GM19438 (cell line): Measurements from ENCODE around the gene CDK14.
"Not testable (repeated sequence)": the region's sequence is repeated elsewhere in the genome, so short reads cannot be mapped to it uniquely, and the experiment has no call there.

Source experiments
- ATAC-seq: cut with Tn5 transposase; IDR thresholded peaks from one replicate; pipeline ENCODE4 v1.9.1; 2021; ENCODE audit warnings: low read depth; ENCODE audit not compliant: unreplicated experiment

Gene CDK14

DNA sequence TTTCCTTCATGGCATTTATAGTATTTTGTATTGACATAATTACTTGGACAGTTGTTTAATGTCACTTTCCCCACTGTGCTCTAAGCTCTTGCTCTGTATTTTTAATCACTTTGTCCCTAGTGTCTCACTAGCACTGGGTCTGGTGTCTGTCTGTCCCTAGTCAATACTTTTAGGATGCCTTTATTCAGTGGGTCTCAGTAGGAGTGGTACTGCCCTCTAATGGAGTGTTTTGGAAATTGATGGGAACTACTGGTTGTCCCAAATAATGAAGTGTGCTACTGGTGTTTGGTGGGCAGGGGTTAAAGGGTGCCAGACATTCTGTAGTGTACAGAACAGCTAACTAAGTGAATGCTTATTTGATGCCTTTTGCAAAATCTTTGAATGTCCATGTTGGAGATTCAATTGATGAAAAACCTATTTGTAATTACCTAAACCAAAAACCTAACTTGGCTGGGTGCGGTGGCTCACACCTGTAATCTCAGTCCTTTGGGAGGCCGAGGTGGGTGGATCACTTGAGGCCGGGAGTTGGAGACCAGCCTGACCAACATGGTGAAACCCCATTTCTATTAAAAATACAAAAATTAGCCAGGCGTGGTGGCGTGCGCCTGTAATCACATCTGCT is 33.3 kb downstream of the CDK14 start:
- peak; percentile 80 for ATAC-seq

DNA sequence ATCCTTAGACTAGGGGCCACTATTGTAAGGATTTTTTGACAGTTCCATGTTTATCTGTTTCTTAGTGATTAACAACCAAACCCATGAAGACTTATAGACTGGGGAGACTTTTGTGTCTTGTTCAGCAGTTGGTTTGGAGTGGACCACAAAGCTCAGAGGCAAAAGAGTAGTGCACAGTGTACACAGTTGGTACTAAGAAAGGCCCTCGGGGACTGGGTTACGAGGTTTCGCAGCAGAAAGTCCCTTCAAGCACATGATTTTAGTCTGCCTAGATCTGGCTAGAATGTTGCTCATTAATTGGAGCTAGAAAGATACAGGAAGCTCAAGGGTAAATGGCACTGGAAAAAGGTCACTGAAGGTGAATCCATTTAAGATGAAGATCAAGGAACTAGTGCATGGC is 35.4 kb downstream of the CDK14 start:
- ATAC-seq: no peak

DNA sequence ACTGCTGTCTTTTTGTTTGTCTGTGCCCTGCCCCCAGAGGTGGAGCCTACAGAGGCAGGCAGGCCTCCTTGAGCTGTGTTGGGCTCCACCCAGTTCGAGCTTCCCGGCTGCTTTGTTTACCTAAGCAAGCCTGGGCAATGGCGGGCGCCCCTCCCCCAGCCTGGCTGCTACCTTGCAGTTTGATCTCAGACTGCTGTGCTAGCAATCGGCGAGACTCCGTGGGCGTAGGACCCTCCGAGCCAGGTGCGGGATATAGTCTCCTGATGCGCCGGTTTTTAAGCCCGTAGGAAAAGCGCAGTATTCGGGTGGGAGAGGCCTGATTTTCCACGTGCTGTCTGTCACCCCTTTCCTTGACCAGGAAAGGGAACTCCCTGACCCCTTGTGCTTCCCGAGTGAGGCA is 43.6 kb downstream of the CDK14 start:
- ATAC-seq: not testable (repeated sequence)

DNA sequence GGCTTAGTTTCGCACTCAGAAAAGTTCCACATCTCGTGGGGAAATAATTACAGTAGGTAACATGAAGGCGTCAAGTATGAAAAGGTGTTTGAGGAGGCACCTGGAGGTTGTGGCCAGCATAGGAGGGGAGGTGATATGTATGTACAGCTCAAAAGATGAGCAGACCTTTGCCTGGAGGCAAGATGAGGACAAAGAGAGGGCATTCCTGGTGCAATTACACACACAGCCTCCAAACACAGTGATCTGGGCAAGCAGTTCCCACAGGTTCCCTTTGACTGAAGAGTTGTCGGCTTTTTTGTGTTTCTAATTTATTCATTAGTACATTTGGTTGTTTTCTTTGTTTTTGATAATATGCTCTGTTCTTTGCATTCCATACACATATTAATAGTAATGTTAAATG is 46.9 kb downstream of the CDK14 start:
- no peak for ATAC-seq

DNA sequence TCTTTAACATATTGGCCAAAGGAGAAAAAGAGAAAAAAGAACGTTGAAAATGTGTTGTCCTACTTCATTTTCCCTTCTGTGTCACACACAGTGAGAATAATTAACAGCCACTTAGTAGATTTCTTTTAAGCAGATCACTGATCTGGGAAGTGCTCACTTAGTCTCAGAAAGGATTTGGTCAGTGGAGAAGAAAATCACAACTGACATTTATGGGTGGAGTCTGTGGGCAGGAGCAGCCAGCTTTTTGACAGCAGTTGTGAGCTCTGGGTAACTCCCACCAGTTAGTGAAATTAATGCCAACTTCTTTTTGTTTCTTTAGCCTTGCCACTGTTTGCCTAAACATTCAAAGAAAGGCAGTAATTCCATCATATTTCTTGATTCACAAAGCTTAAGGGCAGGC is 49.7 kb downstream of the CDK14 start:
- ATAC-seq: no peak

DNA sequence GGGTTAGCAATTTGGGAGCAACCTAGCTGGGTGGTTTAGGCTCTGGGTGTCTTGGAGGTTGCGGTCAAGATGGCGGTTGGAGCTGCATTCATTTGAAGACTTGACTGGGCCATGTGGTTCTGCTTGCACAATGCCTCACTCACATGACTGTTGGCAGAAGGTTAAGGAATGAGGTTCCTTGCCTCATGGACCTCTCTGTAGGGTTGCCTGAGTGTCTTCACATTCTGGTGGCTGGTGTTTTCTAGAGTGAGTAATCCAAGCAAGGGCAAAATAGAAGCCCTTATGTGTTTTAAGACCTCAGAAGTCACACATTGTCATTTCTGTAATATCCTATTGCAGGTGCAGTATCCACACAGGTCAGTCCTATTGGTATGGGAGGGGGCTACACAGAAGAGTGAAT is 52.0 kb downstream of the CDK14 start:
- ATAC-seq: no peak

DNA sequence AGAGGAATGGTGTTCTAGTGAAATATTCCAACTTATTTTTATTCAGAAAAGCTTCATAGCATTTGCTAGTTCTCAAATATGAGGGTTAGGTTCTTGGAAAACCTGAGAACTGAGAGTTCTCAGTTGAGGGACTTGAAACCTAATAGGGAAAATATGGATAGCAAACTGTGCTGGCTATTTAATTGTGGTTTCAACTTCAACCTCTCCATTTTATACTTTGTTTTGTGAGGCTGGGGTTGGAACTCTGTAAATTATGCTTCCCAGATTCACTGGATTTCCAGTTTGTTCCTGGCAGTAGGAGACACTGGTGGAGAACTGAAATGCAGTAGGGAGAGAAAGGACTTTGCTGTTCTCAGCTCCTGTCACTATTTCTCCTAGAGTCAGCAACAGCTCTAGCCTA is 52.7 kb downstream of the CDK14 start:
- ATAC-seq: no peak

DNA sequence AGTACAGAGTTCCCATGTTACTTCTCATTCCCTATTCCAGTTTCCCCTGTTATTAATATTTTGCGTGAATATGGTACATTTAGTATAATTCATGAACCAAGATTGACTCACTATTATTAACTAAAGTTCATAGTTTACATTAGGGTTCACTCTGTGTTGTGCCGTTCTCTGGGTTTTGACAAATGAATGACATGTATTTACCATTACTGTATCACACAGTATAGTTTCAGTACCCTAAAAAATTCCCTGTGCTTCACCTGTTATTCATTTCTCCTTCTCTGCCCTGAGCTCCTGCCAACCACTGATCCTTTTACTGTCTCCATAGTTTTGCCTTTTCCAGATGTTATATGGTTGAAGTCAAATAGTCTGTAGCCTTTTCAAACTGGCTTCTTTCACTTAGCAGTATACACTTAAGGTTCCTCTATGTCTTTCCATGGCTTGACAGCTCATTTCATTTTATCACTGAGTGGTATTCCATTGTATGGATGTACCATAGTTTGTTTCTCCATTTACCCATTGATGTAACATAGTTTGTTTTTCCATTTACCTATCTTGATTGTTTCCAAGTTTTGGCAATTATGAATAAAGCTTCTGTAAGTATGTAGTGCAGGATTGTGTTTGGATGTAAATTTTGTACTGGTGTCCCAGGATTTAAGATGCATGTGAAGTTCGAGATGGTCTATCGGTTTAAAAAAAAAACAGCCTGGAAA is 58.8 kb downstream of the CDK14 start:
- no peak for ATAC-seq

DNA sequence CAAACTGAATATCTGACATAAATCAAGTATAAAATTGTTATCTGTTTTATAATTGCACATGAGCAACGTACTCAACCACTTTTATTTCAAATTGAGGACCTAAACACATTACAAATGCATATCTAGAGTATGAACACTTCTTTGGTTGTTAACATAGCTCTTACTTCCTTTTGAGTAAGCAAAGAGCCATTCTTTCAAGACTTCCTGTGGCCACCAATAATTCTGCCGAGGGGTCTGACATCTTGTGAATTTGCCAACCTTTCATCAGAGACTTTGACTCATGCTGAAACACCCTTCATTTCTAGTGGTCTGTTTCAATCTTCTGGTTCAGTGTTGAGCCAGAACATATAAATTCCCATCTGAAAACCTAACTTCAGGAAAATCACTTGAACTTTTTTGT is 59.4 kb downstream of the CDK14 start:
- no peak for ATAC-seq

DNA sequence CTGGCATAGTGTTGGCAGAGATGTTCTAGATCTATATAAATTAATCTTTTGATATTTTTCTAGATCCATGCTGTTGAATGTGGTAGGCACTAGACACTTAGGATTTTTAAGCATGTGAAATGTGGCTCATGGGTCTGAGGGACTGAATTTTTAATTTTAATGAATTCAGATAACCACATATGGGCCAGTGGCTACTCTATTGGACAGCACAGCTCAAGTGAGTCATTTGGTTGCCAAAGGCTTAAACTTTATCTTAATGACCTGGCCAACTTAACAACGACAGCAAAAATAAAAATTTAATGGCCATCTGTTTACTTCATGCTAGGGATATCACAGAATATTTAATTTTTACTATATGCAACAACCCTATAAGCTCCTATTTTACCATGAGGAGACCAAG is 61.4 kb downstream of the CDK14 start:
- no peak for ATAC-seq

DNA sequence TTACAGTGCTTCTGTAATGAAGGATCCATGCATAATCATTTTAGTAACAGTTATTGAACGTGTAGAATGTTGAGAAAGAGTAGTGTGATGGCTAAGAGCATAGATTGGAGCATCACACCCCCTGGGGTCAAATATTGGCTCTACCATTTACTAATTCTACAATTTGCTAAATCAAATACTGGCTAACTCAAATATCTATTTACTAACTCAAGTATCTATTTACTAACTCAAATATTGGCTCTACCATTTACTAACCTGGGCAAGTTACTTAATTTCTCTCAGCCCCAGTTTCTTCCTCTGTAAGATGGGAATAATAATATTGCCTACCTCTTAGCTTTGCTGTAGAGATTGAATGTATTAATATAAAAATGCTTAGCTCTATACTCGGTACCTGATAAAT is 64.0 kb downstream of the CDK14 start:
- no peak for ATAC-seq

DNA sequence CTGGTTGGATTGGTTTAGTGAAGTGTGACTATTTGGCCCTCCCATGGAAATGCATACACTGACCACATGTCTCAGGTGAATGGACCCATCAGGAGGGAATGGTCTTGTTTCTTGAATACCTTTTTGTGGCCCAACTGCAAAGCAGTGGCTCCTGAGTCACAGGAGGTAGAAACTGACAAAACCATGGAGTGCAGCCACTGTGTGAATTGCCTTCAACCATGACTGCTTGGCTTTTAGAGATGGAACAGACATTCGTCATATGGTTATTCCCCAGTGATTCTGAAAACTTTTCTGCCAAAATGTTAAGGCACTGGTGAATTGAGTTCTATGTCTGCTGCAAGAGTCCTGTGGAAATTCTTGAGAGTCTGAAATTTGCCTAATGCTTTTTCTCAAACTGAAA is 64.7 kb downstream of the CDK14 start:
- ATAC-seq: no peak

DNA sequence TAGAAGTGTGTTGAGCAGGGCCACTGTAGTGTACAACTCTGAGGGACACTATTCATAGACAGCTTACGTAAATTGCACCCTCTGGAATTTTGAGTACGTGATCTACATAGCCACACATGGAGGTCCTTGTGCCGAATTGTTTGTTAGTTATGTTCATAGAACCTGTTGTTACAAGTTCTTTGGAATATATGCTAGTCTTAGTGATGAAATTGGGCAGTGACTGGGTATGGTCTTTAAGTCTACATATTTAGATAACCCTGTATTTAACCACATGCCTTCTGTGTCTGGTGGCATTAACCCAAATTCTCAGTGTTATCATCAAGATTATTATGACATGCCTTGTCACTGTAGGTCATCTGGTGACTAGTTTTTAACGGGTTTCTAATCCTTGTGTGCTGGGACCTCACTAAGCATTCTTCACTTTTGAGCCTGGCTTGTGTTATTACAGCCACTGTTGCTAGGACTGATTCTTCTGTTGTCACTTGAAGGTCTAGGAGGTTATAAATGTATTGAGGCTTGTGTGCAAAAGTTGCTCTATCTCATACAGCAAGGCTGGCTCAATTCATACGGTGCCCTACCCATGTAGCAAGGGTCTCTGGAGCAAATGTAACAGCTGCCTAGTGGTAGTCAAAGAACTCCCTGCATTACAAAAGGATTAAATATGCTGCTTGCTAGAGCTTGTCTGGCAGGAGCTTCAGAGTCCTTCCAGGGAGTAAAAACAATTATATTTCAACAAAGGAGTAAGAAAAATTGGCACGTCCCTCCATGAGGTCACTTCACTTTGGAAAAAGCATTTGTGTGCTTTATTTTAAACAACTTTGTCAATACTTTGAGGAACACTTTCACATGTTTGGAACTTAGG is 65.4 kb downstream of the CDK14 start:
- ATAC-seq: no peak

DNA sequence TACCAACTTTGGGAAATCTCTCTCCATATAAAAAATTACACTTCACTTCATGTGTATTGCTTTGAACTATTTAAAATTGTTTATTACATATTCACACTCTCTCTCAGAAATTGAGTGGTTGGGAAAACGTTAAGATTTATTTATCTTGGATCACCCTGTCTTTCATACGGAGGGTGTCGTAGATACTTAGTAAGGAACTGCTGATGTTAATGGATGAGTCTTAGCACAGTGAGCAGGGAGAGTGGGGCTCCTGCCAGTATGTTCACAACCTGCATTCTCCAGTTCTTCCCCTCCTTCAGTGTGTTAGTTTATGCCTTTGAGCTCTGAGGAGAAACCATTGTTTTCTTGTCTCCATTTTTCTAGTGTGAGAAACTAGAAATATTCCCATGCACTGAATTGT is 67.1 kb downstream of the CDK14 start:
- ATAC-seq: no peak

DNA sequence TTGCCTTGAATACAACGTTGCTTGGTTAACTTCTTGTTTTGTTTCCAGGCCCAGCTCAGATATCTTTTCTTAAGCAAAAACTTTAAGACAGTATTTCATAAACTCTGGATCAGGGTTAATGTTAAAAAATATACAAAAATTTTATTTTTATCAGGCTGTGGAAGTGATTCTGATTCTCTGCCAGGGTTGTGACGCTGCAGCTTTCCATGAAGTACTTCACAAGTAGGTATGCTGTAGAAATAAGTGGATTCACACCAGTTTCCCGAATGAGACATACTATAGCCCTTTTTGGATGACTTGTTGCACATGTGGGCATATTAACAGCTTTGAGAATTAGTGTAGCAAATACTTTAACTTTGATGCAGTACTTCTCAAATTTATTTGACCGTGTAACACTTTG is 70.1 kb downstream of the CDK14 start:
- ATAC-seq: no peak

DNA sequence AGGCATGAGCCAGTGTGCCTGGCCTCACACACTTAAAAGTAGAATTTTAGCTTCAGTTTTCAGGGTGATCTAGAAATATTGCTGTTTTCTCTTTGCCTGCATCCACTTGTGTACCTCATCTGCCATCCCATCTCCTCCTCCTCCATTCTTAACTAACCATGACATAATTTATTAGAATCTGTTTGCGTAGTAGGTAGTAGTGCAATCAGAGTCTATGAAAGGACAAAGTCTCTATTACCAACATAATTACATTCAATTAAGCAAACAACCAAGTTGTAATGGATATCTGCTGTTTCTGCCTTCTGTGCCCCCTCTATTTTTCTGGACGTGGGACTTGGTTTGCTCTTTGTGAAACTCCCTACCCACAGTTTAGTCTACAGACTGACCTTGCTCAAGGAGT is 72.9 kb downstream of the CDK14 start:
- no peak for ATAC-seq

DNA sequence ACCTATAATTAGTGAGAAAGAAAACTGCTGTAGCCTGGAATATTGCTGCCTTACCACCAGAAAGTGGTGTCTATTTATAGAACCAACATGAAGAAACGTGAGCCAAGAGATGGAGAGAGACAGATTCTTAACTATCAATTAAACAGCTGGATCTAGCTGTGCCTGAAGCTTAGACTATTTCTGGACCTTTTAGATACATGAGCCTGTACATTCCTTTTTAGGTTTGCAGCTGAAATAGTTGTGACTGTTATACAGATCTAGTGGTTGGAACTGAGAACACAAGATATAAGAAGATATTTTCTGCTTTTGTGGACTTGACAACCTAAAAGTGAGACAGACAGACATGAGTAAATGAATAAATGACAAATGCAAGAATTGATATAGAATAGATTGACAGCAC is 73.4 kb downstream of the CDK14 start:
- ATAC-seq: no peak

DNA sequence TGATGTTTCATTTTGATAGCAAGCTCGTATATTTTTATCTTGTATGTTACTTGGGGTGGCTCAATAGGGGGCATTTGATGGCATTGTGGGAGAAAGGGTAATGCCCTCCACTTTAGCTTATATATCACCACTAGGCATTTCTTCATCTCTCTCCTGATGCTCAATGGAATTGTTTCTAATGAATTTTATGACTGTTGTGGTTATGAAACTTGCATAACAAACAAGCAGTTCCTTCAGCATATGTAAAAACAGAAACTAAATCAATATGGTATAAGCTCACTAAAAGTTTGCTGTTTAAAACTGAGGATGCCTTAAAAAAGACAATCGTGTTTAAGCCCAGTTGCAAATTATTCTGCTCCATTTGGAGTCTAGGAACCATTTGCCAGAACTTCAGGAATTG is 75.5 kb downstream of the CDK14 start:
- no peak for ATAC-seq

DNA sequence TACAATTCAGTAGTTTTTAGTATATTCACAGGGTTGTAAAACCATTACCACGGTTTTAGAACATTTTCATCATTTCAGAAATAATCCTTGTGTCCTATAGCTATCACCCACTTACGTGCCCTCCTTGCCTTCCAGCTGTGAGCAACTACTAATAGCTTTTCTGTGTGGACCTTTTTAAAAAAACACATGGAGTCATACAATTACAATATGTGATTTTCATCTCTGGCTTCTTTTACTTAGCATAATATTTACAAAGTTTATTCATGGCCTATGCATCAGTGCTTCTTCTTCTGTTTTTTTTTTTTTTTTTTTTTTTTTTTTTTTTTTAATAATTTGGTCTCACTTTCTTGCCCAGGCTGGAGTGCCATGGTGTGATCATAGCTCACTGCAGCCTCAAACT is 76.1 kb downstream of the CDK14 start:
- ATAC-seq: no peak

DNA sequence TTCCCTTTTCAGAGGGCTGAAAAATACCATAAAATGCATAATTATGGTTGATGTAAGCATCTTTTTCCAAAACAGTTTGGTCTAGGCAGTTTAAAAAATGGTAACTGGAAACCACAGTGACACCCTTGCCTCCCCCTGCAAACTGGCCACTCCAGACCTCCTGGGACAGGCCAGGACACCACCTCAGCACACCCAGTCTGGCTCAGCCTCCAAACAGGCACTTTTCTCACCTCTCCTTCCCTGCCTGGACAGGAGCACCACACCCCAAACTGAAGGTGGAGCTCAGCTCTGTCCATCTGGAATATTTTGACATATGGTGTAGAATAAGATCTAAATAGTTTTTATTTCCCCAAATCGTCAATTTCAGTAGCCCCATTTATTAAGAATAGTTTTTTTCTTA is 78.5 kb downstream of the CDK14 start:
- no peak for ATAC-seq

DNA sequence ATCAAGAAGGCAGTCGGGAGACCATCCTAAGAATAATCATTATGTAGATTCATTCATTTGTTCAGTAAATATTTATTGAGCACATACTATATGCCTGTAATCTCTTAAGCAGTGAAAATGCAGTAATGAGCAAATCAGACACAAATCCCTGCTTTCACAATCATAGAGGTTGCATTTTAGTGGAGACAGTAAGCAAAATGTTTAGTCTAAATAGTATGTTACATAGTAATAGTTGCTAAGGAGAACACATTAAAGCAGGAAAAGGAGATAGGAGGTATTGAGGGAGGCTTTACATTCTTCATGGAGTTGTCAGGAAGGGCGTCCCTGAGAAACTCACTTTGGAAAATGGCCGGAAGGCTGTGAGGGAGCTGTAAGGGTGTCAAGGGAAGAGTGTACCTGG is 79.9 kb downstream of the CDK14 start:
- ATAC-seq: no peak
